ENCODE results near the gene ACAP2. TPM values are rescaled to one million over a fixed set of nuclear protein-coding genes. Genes with fewer than 3 reads are reported as not detected.

ACAP2 gene
- total RNA-seq, 1 experiment from 2014 or later = 42.0 TPM

GRCh38 chr3:195240939-195241338 lies 201.9 kb downstream of the ACAP2 start:
- H3K9me3 Mint-ChIP-seq = peaks cover 12% of the 10 kb centered on the region
- POLR2A ChIA-PET = no interaction called here
- H3K4me1 Mint-ChIP-seq = peaks cover 35% of the 10 kb centered on the region
- DNase-seq (ENCODE audit: low spot score) (no peak), ATAC-seq (no peak)
- no peak overlapping the region for H3K27ac Mint-ChIP-seq
- no peaks in the 10 kb centered on the region for H3K27me3 Mint-ChIP-seq (ENCODE audit: low read depth)
- TF ChIP-seq, protein P1, sequence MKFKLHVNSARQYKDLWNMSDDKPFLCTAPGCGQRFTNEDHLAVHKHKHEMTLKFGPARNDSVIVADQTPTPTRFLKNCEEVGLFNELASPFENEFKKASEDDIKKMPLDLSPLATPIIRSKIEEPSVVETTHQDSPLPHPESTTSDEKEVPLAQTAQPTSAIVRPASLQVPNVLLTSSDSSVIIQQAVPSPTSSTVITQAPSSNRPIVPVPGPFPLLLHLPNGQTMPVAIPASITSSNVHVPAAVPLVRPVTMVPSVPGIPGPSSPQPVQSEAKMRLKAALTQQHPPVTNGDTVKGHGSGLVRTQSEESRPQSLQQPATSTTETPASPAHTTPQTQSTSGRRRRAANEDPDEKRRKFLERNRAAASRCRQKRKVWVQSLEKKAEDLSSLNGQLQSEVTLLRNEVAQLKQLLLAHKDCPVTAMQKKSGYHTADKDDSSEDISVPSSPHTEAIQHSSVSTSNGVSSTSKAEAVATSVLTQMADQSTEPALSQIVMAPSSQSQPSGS (CRISPR knock-in tag; IDR thresholded peaks at IDR 0.05; ENCODE audit: borderline replicate concordance, low read depth) = no peak
- TF ChIP-seq KAT7 (CRISPR knock-in tag; IDR thresholded peaks at IDR 0.05; ENCODE audit: borderline replicate concordance) (no peak), NR3C1 (CRISPR knock-in tag; conservative IDR thresholded peaks at IDR 0.05; ENCODE audit: low read depth) (no peak), ZBTB21 (CRISPR knock-in tag; IDR thresholded peaks at IDR 0.05; ENCODE audit: borderline replicate concordance) (no peak), SOX15 (CRISPR knock-in tag; IDR thresholded peaks at IDR 0.05) (no peak), ATF1 (CRISPR knock-in tag; IDR thresholded peaks at IDR 0.05) (no peak), JUN (CRISPR knock-in tag; IDR thresholded peaks at IDR 0.05) (no peak), TEAD4 (CRISPR knock-in tag; IDR thresholded peaks at IDR 0.05) (no peak), ARID4B (CRISPR knock-in tag; IDR thresholded peaks at IDR 0.05; ENCODE audit: borderline replicate concordance) (no peak), MYBL2 (CRISPR knock-in tag; IDR thresholded peaks at IDR 0.05) (no peak), AFF4 (CRISPR knock-in tag; IDR thresholded peaks at IDR 0.05; ENCODE audit: borderline replicate concordance) (no peak), CREM (CRISPR knock-in tag; IDR thresholded peaks at IDR 0.05) (no peak), FOXK1 (CRISPR knock-in tag; IDR thresholded peaks at IDR 0.05) (no peak), IRF2 (CRISPR knock-in tag; IDR thresholded peaks at IDR 0.05; ENCODE audit: borderline replicate concordance, low read depth) (no peak), FOXJ3 (CRISPR knock-in tag; IDR thresholded peaks at IDR 0.05; ENCODE audit: borderline replicate concordance) (no peak)
- TF ChIP-seq, protein P2, sequence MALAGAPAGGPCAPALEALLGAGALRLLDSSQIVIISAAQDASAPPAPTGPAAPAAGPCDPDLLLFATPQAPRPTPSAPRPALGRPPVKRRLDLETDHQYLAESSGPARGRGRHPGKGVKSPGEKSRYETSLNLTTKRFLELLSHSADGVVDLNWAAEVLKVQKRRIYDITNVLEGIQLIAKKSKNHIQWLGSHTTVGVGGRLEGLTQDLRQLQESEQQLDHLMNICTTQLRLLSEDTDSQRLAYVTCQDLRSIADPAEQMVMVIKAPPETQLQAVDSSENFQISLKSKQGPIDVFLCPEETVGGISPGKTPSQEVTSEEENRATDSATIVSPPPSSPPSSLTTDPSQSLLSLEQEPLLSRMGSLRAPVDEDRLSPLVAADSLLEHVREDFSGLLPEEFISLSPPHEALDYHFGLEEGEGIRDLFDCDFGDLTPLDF (CRISPR knock-in tag; IDR thresholded peaks at IDR 0.05) = no peak
- TF ChIP-seq, protein P3, sequence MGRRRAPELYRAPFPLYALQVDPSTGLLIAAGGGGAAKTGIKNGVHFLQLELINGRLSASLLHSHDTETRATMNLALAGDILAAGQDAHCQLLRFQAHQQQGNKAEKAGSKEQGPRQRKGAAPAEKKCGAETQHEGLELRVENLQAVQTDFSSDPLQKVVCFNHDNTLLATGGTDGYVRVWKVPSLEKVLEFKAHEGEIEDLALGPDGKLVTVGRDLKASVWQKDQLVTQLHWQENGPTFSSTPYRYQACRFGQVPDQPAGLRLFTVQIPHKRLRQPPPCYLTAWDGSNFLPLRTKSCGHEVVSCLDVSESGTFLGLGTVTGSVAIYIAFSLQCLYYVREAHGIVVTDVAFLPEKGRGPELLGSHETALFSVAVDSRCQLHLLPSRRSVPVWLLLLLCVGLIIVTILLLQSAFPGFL (CRISPR knock-in tag; IDR thresholded peaks at IDR 0.05; ENCODE audit: borderline replicate concordance) = no peak
- TF ChIP-seq, protein P4, sequence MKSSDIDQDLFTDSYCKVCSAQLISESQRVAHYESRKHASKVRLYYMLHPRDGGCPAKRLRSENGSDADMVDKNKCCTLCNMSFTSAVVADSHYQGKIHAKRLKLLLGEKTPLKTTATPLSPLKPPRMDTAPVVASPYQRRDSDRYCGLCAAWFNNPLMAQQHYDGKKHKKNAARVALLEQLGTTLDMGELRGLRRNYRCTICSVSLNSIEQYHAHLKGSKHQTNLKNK (CRISPR knock-in tag; IDR thresholded peaks at IDR 0.05) = no peak
- TF ChIP-seq, protein P5, sequence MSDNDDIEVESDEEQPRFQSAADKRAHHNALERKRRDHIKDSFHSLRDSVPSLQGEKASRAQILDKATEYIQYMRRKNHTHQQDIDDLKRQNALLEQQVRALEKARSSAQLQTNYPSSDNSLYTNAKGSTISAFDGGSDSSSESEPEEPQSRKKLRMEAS (CRISPR knock-in tag; IDR thresholded peaks at IDR 0.05) = no peak
- TF ChIP-seq, protein P6, sequence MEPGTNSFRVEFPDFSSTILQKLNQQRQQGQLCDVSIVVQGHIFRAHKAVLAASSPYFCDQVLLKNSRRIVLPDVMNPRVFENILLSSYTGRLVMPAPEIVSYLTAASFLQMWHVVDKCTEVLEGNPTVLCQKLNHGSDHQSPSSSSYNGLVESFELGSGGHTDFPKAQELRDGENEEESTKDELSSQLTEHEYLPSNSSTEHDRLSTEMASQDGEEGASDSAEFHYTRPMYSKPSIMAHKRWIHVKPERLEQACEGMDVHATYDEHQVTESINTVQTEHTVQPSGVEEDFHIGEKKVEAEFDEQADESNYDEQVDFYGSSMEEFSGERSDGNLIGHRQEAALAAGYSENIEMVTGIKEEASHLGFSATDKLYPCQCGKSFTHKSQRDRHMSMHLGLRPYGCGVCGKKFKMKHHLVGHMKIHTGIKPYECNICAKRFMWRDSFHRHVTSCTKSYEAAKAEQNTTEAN (CRISPR knock-in tag; IDR thresholded peaks at IDR 0.05) = no peak
- peaks cover 30% of the 10 kb centered on the region for H3K36me3 Mint-ChIP-seq
- H3K4me3 Mint-ChIP-seq = no peak overlapping the region
- CTCF ChIA-PET = interaction anchor here (1.0 kb wide), 1 partner anchor 11 kb away, joined by 3 read pairs; no protein-coding TSS in a partner anchor
